Measurements from ENCODE around the gene MTCL1.
A peak's percentile ranks its signal among the peaks of the same experiment; 100 is the strongest.

Gene MTCL1

GRCh38 chr18:8771930-8772329, 66.6 kb downstream of the MTCL1 start:
- DNase-seq (ENCODE audit: low read depth in 2 of 2) = peak; percentile 25 to 31

GRCh38 chr18:8773980-8774379, 68.6 kb downstream of the MTCL1 start:
- DNase-seq (ENCODE audit: low read depth in 2 of 2) = no peak

- DNase-seq (ENCODE audit: low read depth in 2 of 2) = no peak
Observed at GRCh38 chr18:8776013-8776943, 70.9 kb downstream of the MTCL1 start.

GRCh38 chr18:8777846-8778245, 72.5 kb downstream of the MTCL1 start:
- DNase-seq (ENCODE audit: low read depth in 2 of 2) = no peak

- no peak for DNase-seq (ENCODE audit: low read depth in 2 of 2)
Observed at GRCh38 chr18:8778386-8778785, 73.0 kb downstream of the MTCL1 start.

GRCh38 chr18:8778824-8779223, 73.5 kb downstream of the MTCL1 start:
- DNase-seq (ENCODE audit: low read depth in 2 of 2) = no peak

GRCh38 chr18:8779251-8779650, 73.9 kb downstream of the MTCL1 start:
- DNase-seq (ENCODE audit: low read depth in 2 of 2) = no peak

GRCh38 chr18:8780227-8780626, 74.9 kb downstream of the MTCL1 start:
- DNase-seq (ENCODE audit: low read depth in 2 of 2) = no peak

GRCh38 chr18:8781671-8782070, 76.3 kb downstream of the MTCL1 start:
- no peak for DNase-seq (ENCODE audit: low read depth in 2 of 2)

- DNase-seq (ENCODE audit: low read depth in 2 of 2) = no peak
Observed at GRCh38 chr18:8783335-8783993, 78.1 kb downstream of the MTCL1 start.

GRCh38 chr18:8783994-8784530, 78.7 kb downstream of the MTCL1 start:
- no peak for DNase-seq (ENCODE audit: low read depth in 2 of 2)

GRCh38 chr18:8785261-8785660, 79.9 kb downstream of the MTCL1 start:
- no peak for DNase-seq (ENCODE audit: low read depth in 2 of 2)

- DNase-seq (ENCODE audit: low read depth in 2 of 2) = no peak
Observed at GRCh38 chr18:8785855-8786482, 80.6 kb downstream of the MTCL1 start.

GRCh38 chr18:8786483-8787370, 81.4 kb downstream of the MTCL1 start:
- DNase-seq (ENCODE audit: low read depth in 2 of 2) = no peak

GRCh38 chr18:8787371-8787670, 82.0 kb downstream of the MTCL1 start:
- no peak for DNase-seq (ENCODE audit: low read depth in 2 of 2)

- DNase-seq (ENCODE audit: low read depth in 2 of 2) = no peak
Observed at GRCh38 chr18:8787794-8788193, 82.4 kb downstream of the MTCL1 start.

GRCh38 chr18:8788503-8789429, 83.4 kb downstream of the MTCL1 start:
- DNase-seq (ENCODE audit: low read depth in 2 of 2) = no peak

- DNase-seq (ENCODE audit: low read depth in 2 of 2) = no peak
Observed at GRCh38 chr18:8791171-8791651, 85.9 kb downstream of the MTCL1 start.

- DNase-seq (ENCODE audit: low read depth in 2 of 2) = no peak
Observed at GRCh38 chr18:8792688-8793316, 87.4 kb downstream of the MTCL1 start.
